ENCODE data around the gene ALDH16A1. TPM values are rescaled to one million over a fixed set of nuclear protein-coding genes. Genes with fewer than 3 reads are reported as not detected.

Gene ALDH16A1
- total and polyA plus RNA-seq, 2 of the 8 experiments (the other 6 are each of a cell fraction or from before 2014, with no cell fraction given): 30.5 to 34.3 TPM

- Histone ChIP-seq H3K14ac (ENCODE audit: insufficient read length) (no peak within 1 kb of the TSS), H4K8ac (ENCODE audit: extremely low read depth, insufficient read depth, low read length) (peak within 1 kb of the TSS; percentile 94), H3K9ac (replicated peaks in 1 of 4; ENCODE audit: extremely low read depth in 1 of 4, low read depth in 3 of 4, low read length in 3 of 4) (peak within 1 kb of the TSS; percentile 99 to 100 (median 100)), H2AFZ (ENCODE audit: low read length) (no peak within 1 kb of the TSS), H2BK20ac (ENCODE audit: low read length) (no peak within 1 kb of the TSS; the same call in 1 of the 2 replicates), H3K56ac (replicated peaks; ENCODE audit: insufficient read length, low read depth, low read length) (peak within 1 kb of the TSS; percentile 96), H2AK5ac (ENCODE audit: low read depth, low read length) (peak within 1 kb of the TSS; percentile 97; the same call in 1 of the 2 replicates), H3K18ac (ENCODE audit: extremely low read depth, low read length) (peak within 1 kb of the TSS; percentile 98), H3K36me3 (ENCODE audit: control insufficient read depth in 2 of 4, insufficient read depth in 4 of 4, low read length in 3 of 4) (peaks cover 26 to 44% (median 35%) of the 10 kb centered on the region in 4 experiments), H3K79me2 (ENCODE audit: control insufficient read depth in 1 of 2, insufficient read depth in 2 of 2, low read length in 2 of 2) (peaks cover 20 to 31% of the 10 kb centered on the region in 2 experiments), H3K23me2 (ENCODE audit: low read depth, low read length) (peaks cover 12% of the 10 kb centered on the region), H3K27me3 (replicated peaks in 1 of 4; ENCODE audit: control insufficient read depth in 3 of 4, extremely low read depth in 1 of 4, insufficient read depth in 3 of 4, low read length in 3 of 4) (no peaks in the 10 kb centered on the region), H3K4me2 (ENCODE audit: insufficient read depth in 1 of 2, low read depth in 2 of 2, low read length in 2 of 2) (peak within 1 kb of the TSS; percentile 85 to 98), H3K23ac (ENCODE audit: insufficient read length) (peak within 1 kb of the TSS; percentile 18), H2BK15ac (ENCODE audit: low read length) (0 out of 2 replicates have a peak within 1 kb of the TSS, but pooled peaks have one; percentile 84), H2BK5ac (ENCODE audit: low read depth, low read length) (peak within 1 kb of the TSS; percentile 99), H4K91ac (replicated peaks; ENCODE audit: insufficient read length, low read length) (peak within 1 kb of the TSS; percentile 91), H3K9me3 (ENCODE audit: insufficient read depth in 2 of 2, low read depth in 1 of 2, low read length in 1 of 2) (no peaks in the 10 kb centered on the region), H2BK120ac (replicated peaks; ENCODE audit: low read depth, low read length) (peak within 1 kb of the TSS; percentile 39), H4K20me1 (replicated peaks in 1 of 2; ENCODE audit: control insufficient read depth in 1 of 2, insufficient read depth in 2 of 2, low read length in 2 of 2) (peaks cover 15 to 20% of the 10 kb centered on the region in 2 experiments), H3K79me1 (ENCODE audit: low read depth, low read length) (peaks cover 2% of the 10 kb centered on the region; the same call in 1 of the 2 replicates), H3K4ac (replicated peaks; ENCODE audit: insufficient read length, low read depth, low read length) (peak within 1 kb of the TSS; percentile 66), H3K27ac (ENCODE audit: low read depth, low read length) (peak within 1 kb of the TSS; percentile 98), H3K4me3 (ENCODE audit: extremely low read depth in 1 of 4, insufficient read depth in 2 of 4, low read depth in 3 of 4, low read length in 4 of 4) (peak within 1 kb of the TSS; percentile 96 to 100 (median 100)), H4K5ac (ENCODE audit: insufficient read length, low read depth, low read length) (peak within 1 kb of the TSS; percentile 61), H3K4me1 (replicated peaks in 1 of 4; ENCODE audit: control insufficient read depth in 3 of 4, insufficient read depth in 4 of 4, low read length in 3 of 4) (peaks cover 0 to 8% (median 2%) of the 10 kb centered on the region in 4 experiments; a peak in 3 of 7 replicates), H2BK12ac (ENCODE audit: low read depth, low read length) (peak within 1 kb of the TSS; percentile 68; the same call in 1 of the 2 replicates)
- DNase-seq (ENCODE audit: low read depth in 1 of 2, low spot score in 2 of 2) (peak; percentile 99 to 100), FAIRE-seq (peak; percentile 52)
- ChIA-PET CTCF (ENCODE audit: partially characterized antibody) (interaction anchor here (3.0 kb wide), 1 partner anchor 9 kb away, joined by 9 read pairs; no protein-coding TSS in a partner anchor), POLR2A (ENCODE audit: partially characterized antibody) (interaction anchor here (0.6 to 10.8 kb wide), 35 partner anchors 10 to 836 kb away, joined by 3 to 138 read pairs (median 5); partner anchors contain the start of genes ALDH16A1, FCGRT, NOSIP and PIH1D1)
- WGBS, 2 experiments (ENCODE audit: extremely low coverage in 1 of 2, insufficient coverage in 1 of 2, insufficient read length in 1 of 2, insufficient replicate concordance in 2 of 2, low coverage in 1 of 2, low lambda C conversion rate in 2 of 2, missing lambda C conversion rate in 1 of 2): 1% methylated on average over 57 of the region's 57 CpGs; no CpG with 5 or more reads in 1 of the 2 experiments
- TF ChIP-seq BACH1 (IDR thresholded peaks at IDR 0.05; ENCODE audit: low read length) (no peak), ASH2L (IDR thresholded peaks at IDR 0.05; ENCODE audit: low read length) (peak; percentile 35), E2F6 (IDR thresholded peaks at IDR 0.05) (peak; percentile 8; the same call in 1 of the 2 replicates), TCF12 (IDR thresholded peaks at IDR 0.05; ENCODE audit: low read depth, low read length) (0 out of 2 replicates have a peak, but pooled peaks have one; percentile 29), JUND (IDR thresholded peaks at IDR 0.05; ENCODE audit: low read length) (peak; percentile 87), POU5F1 (IDR thresholded peaks at IDR 0.05; ENCODE audit: low read depth, low read length) (no peak), SP1 (IDR thresholded peaks at IDR 0.05; ENCODE audit: low read depth, low read length) (peak; percentile 95), USF2 (IDR thresholded peaks at IDR 0.05; ENCODE audit: low read length) (peak; percentile 97), SP2 (IDR thresholded peaks at IDR 0.05; ENCODE audit: low read length) (peak; percentile 48; the same call in 1 of the 2 replicates), CHD1 (IDR thresholded peaks at IDR 0.05; ENCODE audit: low read depth, low read length) (peak; percentile 81)
Measured at GRCh38 chr19:49487277-49488045, 34.4 kb downstream of the ALDH16A1 start, which contains the start of gene RPL13A. Gene RPL13A, plus strand, starts transcription at chr19:49487608. Its CDS starts 22 bp downstream, at chr19:49487630.

All from H1 (cell line).